CD14-positive monocyte (primary cell): ENCODE results near the gene MACROD2. TPM values are rescaled to one million over a fixed set of nuclear protein-coding genes. Genes with fewer than 3 reads are reported as not detected.

ENCODE experiments used
- DNase-seq, 3 donors: peaks; one replicate each; pipeline ENCODE4 v3.0.0-alpha.2; 2011 to 2022
- H2AFZ ChIP-seq: 2 replicates; pipeline ENCODE4 v1.6.0; 2012; ENCODE audit warnings: mild to moderate bottlenecking, low read depth, low read length, inconsistent platforms; ENCODE audit not compliant: insufficient read depth, poor library complexity, severe bottlenecking
- H3K27ac ChIP-seq, 2 donors: 1 replicate in 1 of 2; 2 replicates in 1 of 2; pipeline ENCODE4 v1.5.1; 2012 to 2013; ENCODE audit warnings: low read length in 2 of 2, control low read depth in 1 of 2, inconsistent platforms in 1 of 2, low read depth in 1 of 2, mild to moderate bottlenecking in 1 of 2
- H3K27me3 ChIP-seq, 2 donors: one replicate each; pipeline versions ENCODE4 v1.6.0 to v1.6.1; 2011 to 2013; ENCODE audit warnings: low read length in 2 of 2; ENCODE audit not compliant: control insufficient read depth in 2 of 2, insufficient read depth in 2 of 2
- H3K36me3 ChIP-seq, 2 donors: replicated peaks in 1 of 2; 1 replicate in 1 of 2; 2 replicates in 1 of 2; pipeline versions ENCODE4 v1.5.1 to v1.6.1; 2012 to 2013; ENCODE audit warnings: low read length in 2 of 2, control low read depth in 1 of 2, inconsistent platforms in 1 of 2, mild to moderate bottlenecking in 1 of 2; ENCODE audit not compliant: insufficient read depth in 2 of 2, control insufficient read depth in 1 of 2
- H3K4me1 ChIP-seq, 2 donors: 1 replicate in 1 of 2; 2 replicates in 1 of 2; pipeline versions ENCODE4 v1.5.1 to v1.6.1; 2012 to 2013; ENCODE audit warnings: low read length in 2 of 2, control low read depth in 1 of 2, inconsistent platforms in 1 of 2, mild to moderate bottlenecking in 1 of 2, moderate library complexity in 1 of 2; ENCODE audit not compliant: insufficient read depth in 2 of 2, control insufficient read depth in 1 of 2
- H3K4me2 ChIP-seq: replicated peaks from 2 replicates; pipeline ENCODE3; 2012; ENCODE audit warnings: low read length, moderate library complexity, mild to moderate bottlenecking; ENCODE audit not compliant: poor library complexity, severe bottlenecking; ENCODE audit errors: extremely low read depth
- H3K4me3 ChIP-seq, 3 experiments: fragments of 200-600 bp in 1 of 3; sonication (generic) in 1 of 3; replicated peaks in 1 of 3; 1 replicate in 2 of 3; 2 replicates in 1 of 3; pipeline ENCODE4 v1.5.1; 2011 to 2013; ENCODE audit warnings: low read length in 3 of 3, mild to moderate bottlenecking in 3 of 3, control low read depth in 2 of 3, low read depth in 2 of 3, inconsistent platforms in 1 of 3, moderate library complexity in 1 of 3
- H3K79me2 ChIP-seq: 2 replicates; pipeline ENCODE4 v1.6.0; 2012; ENCODE audit warnings: mild to moderate bottlenecking, control low read depth, inconsistent platforms, low read length, moderate library complexity; ENCODE audit not compliant: insufficient read depth
- H3K9ac ChIP-seq: 2 replicates; pipeline ENCODE4 v1.6.0; 2017; ENCODE audit warnings: low read length, mild to moderate bottlenecking; ENCODE audit not compliant: insufficient read depth, poor library complexity, severe bottlenecking
- H3K9me3 ChIP-seq, 2 donors: replicated peaks in 1 of 2; 1 replicate in 1 of 2; 2 replicates in 1 of 2; pipeline versions ENCODE4 v1.5.1 to v1.6.1; 2012 to 2013; ENCODE audit warnings: low read length in 2 of 2, control low read depth in 1 of 2; ENCODE audit not compliant: control insufficient read depth in 1 of 2, insufficient read depth in 1 of 2
- H4K20me1 ChIP-seq: 2 replicates; pipeline ENCODE4 v1.6.0; 2012; ENCODE audit warnings: mild to moderate bottlenecking, low read length, control low read depth, moderate library complexity; ENCODE audit not compliant: insufficient read depth
- H3K27ac Mint-ChIP-seq, 7 donors: one replicate each; pipeline ENCODE4 v1.8.0; 2020; ENCODE audit warnings: mild to moderate bottlenecking in 7 of 7, mixed read lengths in 7 of 7, moderate library complexity in 6 of 7, inconsistent platforms in 2 of 7
- H3K27me3 Mint-ChIP-seq, 3 donors: one replicate each; pipeline ENCODE4 v1.8.0; 2021 to 2022; ENCODE audit warnings: low read depth in 3 of 3, mild to moderate bottlenecking in 3 of 3, mixed read lengths in 3 of 3, moderate library complexity in 3 of 3, inconsistent platforms in 1 of 3
- H3K36me3 Mint-ChIP-seq, 2 donors: one replicate each; pipeline ENCODE4 v1.8.0; 2020; ENCODE audit warnings: mixed read lengths in 2 of 2, inconsistent platforms in 1 of 2, mild to moderate bottlenecking in 1 of 2
- H3K4me1 Mint-ChIP-seq: one replicate; pipeline ENCODE4 v1.8.0; 2020; ENCODE audit warnings: mild to moderate bottlenecking, mixed read lengths
- H3K4me3 Mint-ChIP-seq, 2 donors: one replicate each; pipeline ENCODE4 v1.8.0; 2020; ENCODE audit warnings: mild to moderate bottlenecking in 2 of 2, mixed read lengths in 2 of 2, moderate library complexity in 1 of 2
- H3K9me3 Mint-ChIP-seq, 7 donors: one replicate each; pipeline ENCODE4 v1.8.0; 2020 to 2022; ENCODE audit warnings: mixed read lengths in 7 of 7, mild to moderate bottlenecking in 6 of 7, moderate library complexity in 6 of 7, inconsistent platforms in 2 of 7
- CTCF ChIP-seq: fragments of 200-600 bp; IDR thresholded peaks from one replicate; pipeline ENCODE4 v1.8.0; 2022; ENCODE audit warnings: antibody characterized with exemption, mild to moderate bottlenecking
- WGBS: methylation state at CpG from one replicate; pipeline ENCODE4 v1.1.5; 2013; ENCODE audit warnings: missing lambda C conversion rate; ENCODE audit not compliant: insufficient coverage; 5-methylcytosine and 5-hydroxymethylcytosine counted together
- intact Hi-C, 2 donors: fragments of 100-400 bp; cut with micrococcal nuclease; formaldehyde crosslinking; loops; one replicate each; pipeline versions ENCODE4 v1.15.0 to v1.15.1; 2023
- polyA plus RNA-seq, 3 donors: library from polyadenylated mRNA; depleted of rRNA in 1 of 3; unstranded in 2 of 3; stranded (reverse) in 1 of 3; fragments of 300-500 nt in 2 of 3; fragments of >200 nt in 1 of 3; fragmentation: Illumina TruSeq in 2 of 3; gene quantifications; 1 replicate in 2 of 3; 2 replicates in 1 of 3; pipeline ENCODE4 v1.2.3, GENCODE V29; 2012 to 2021

Gene MACROD2
- polyA plus RNA-seq, 3 donors, result 0.23 TPM; not detected in 2

- no peak overlapping the region for H3K4me3 ChIP-seq
- WGBS, result no CpG with 5 or more reads among the region's 3 CpGs
- Mint-ChIP-seq H3K27me3 (peaks cover 0 to 3% (median 0%) of the 10 kb centered on the region in 3 donors), H3K4me3 (no peak overlapping the region), H3K27ac (no peak overlapping the region), H3K36me3 (no peaks in the 10 kb centered on the region), H3K4me1 (no peaks in the 10 kb centered on the region), H3K9me3 (peaks cover 5 to 15% (median 8%) of the 10 kb centered on the region in 7 donors)
- intact Hi-C loops, result no loop called here
- H3K27ac ChIP-seq, result no peak overlapping the region
- no peaks in the 10 kb centered on the region for H3K4me1 ChIP-seq
- no peak overlapping the region for H3K4me2 ChIP-seq
- no peaks in the 10 kb centered on the region for H3K36me3 ChIP-seq
- H3K9me3 ChIP-seq, result peaks cover 0 to 2% of the 10 kb centered on the region in 2 donors
- no peak for TF ChIP-seq CTCF
- no peaks in the 10 kb centered on the region for H4K20me1 ChIP-seq
- no peak for DNase-seq
- H3K27me3 ChIP-seq, result no peaks in the 10 kb centered on the region
- H3K79me2 ChIP-seq, result no peaks in the 10 kb centered on the region
- H2AFZ ChIP-seq, result no peak overlapping the region
- H3K9ac ChIP-seq, result no peak overlapping the region
Observed at GRCh38 chr20:15396900-15397299, 1401.6 kb downstream of the MACROD2 start.

GRCh38 chr20:15399781-15400180 lies 1404.5 kb downstream of the MACROD2 start:
- Histone ChIP-seq H3K79me2 (no peaks in the 10 kb centered on the region), H3K27me3 (no peaks in the 10 kb centered on the region), H3K9ac (no peak overlapping the region), H3K4me3 (no peak overlapping the region), H3K27ac (no peak overlapping the region), H4K20me1 (no peaks in the 10 kb centered on the region), H3K4me2 (no peak overlapping the region), H3K4me1 (no peaks in the 10 kb centered on the region), H3K36me3 (no peaks in the 10 kb centered on the region), H3K9me3 (peaks cover 0 to 2% of the 10 kb centered on the region in 2 donors), H2AFZ (no peak overlapping the region)
- Mint-ChIP-seq H3K9me3 (peaks cover 5 to 17% (median 10%) of the 10 kb centered on the region in 7 donors), H3K36me3 (no peaks in the 10 kb centered on the region), H3K27me3 (no peaks in the 10 kb centered on the region), H3K27ac (no peak overlapping the region), H3K4me3 (no peak overlapping the region), H3K4me1 (no peaks in the 10 kb centered on the region)
- WGBS, result no CpG with 5 or more reads among the region's 2 CpGs
- no peak for DNase-seq
- intact Hi-C loops, result no loop called here
- TF ChIP-seq CTCF, result no peak
